Endothelial cell of umbilical vein (primary cell): ENCODE results near the gene HDAC3. TPM values are rescaled to one million over a fixed set of nuclear protein-coding genes. Genes with fewer than 3 reads are reported as not detected.

Source experiments
- BruUV-seq: library from RNA; stranded (reverse); fragments of 400-500 nt; replicated peaks from 2 replicates; lab custom pipeline; 2021; lab: Mats Ljungman, UMichigan
- CTCF ChIA-PET: fragments of 300-600, 350-600 bp; sonication (Branson Sonifier 250); formaldehyde crosslinking; loops from one replicate; lab custom pipeline; 2021; ENCODE audit warnings: antibody characterized with exemption, inconsistent platforms; lab: Charles Lee
- POLR2A ChIA-PET: fragments of 300-600, 350-600 bp; sonication (Branson Sonifier 250); formaldehyde crosslinking; loops from one replicate; lab custom pipeline; 2021; ENCODE audit warnings: antibody characterized with exemption, inconsistent platforms; lab: Charles Lee
- DNase-seq: peaks from one replicate; pipeline ENCODE4 v3.0.0-alpha.2; 2011; ENCODE audit warnings: low read depth, low spot score
- FAIRE-seq: peaks from 2 replicates; lab custom pipeline; 2011; peaks lifted over from hg19 to GRCh38; lab: Jason Lieb, UNC
- H2AFZ ChIP-seq: 2 replicates; pipeline ENCODE4 v1.6.0; 2012; ENCODE audit warnings: low read depth, low read length, control low read depth, inconsistent platforms
- H3K27ac ChIP-seq: 2 replicates; pipeline ENCODE4 v1.5.1; 2011; ENCODE audit warnings: low read depth, mild to moderate bottlenecking, control low read depth, low read length, moderate library complexity; ENCODE audit not compliant: insufficient read depth
- H3K27me3 ChIP-seq, 2 experiments: 2 replicates each; pipeline versions ENCODE4 v1.6.0 to v1.6.1; 2011; ENCODE audit warnings: low read length in 2 of 2, mixed read lengths in 1 of 2; ENCODE audit not compliant: control insufficient read depth in 2 of 2, insufficient read depth in 2 of 2
- H3K36me3 ChIP-seq, 2 experiments: 2 replicates in 1 of 2; 3 replicates in 1 of 2; pipeline ENCODE4 v1.5.1; 2011; ENCODE audit warnings: low read length in 2 of 2, mild to moderate bottlenecking in 1 of 2, moderate library complexity in 1 of 2; ENCODE audit not compliant: control insufficient read depth in 2 of 2, insufficient read depth in 2 of 2; ENCODE audit errors: extremely low read depth in 1 of 2
- H3K4me1 ChIP-seq: 3 replicates; pipeline ENCODE4 v1.5.1; 2011; ENCODE audit warnings: mild to moderate bottlenecking, low read length; ENCODE audit not compliant: control insufficient read depth, insufficient read depth; ENCODE audit errors: extremely low read depth
- H3K4me2 ChIP-seq: 2 replicates; pipeline ENCODE4 v1.6.1; 2011; ENCODE audit warnings: low read length, control low read depth, mixed read lengths; ENCODE audit not compliant: insufficient read depth
- H3K4me3 ChIP-seq, 3 experiments: fragments of 200-600 bp in 1 of 3; sonication (generic), shearing (Covaris generic) in 1 of 3; replicated peaks in 1 of 3; 2 replicates each; pipeline ENCODE4 v1.5.1; 2011 to 2016; ENCODE audit warnings: control low read depth in 3 of 3, low read length in 3 of 3, mild to moderate bottlenecking in 2 of 3, inconsistent platforms in 1 of 3, low read depth in 1 of 3, moderate library complexity in 1 of 3; ENCODE audit not compliant: insufficient read depth in 1 of 3
- H3K79me2 ChIP-seq: 2 replicates; pipeline ENCODE4 v1.6.0; 2012; ENCODE audit warnings: low read length, inconsistent platforms; ENCODE audit not compliant: control insufficient read depth, insufficient read depth
- H3K9ac ChIP-seq: replicated peaks from 2 replicates; pipeline ENCODE3; 2011; ENCODE audit warnings: low read length, control low read depth; ENCODE audit not compliant: insufficient read depth; ENCODE audit errors: extremely low read depth
- H3K9me1 ChIP-seq: replicated peaks from 3 replicates; pipeline ENCODE4 v1.6.0; 2011; ENCODE audit warnings: mild to moderate bottlenecking, low read length; ENCODE audit not compliant: control insufficient read depth, insufficient read depth; ENCODE audit errors: extremely low read depth
- H3K9me3 ChIP-seq: replicated peaks from 2 replicates; pipeline ENCODE4 v1.5.1; 2012; ENCODE audit warnings: low read length, inconsistent platforms; ENCODE audit not compliant: control insufficient read depth, insufficient read depth
- H4K20me1 ChIP-seq: replicated peaks from 2 replicates; pipeline ENCODE3; 2011; ENCODE audit warnings: mild to moderate bottlenecking, low read length; ENCODE audit not compliant: control insufficient read depth, insufficient read depth; ENCODE audit errors: extremely low read depth
- FOS ChIP-seq: IDR thresholded peaks from 2 replicates; pipeline ENCODE4 v1.6.1; 2011; ENCODE audit warnings: mild to moderate bottlenecking, low read length, moderate library complexity, borderline replicate concordance; ENCODE audit not compliant: insufficient read depth
- MYC ChIP-seq: IDR thresholded peaks from one replicate; pipeline ENCODE4 v1.6.1; 2011; ENCODE audit warnings: mild to moderate bottlenecking, low read depth, low read length
- POLR2AphosphoS5 ChIP-seq: IDR thresholded peaks from 2 replicates; pipeline ENCODE4 v1.6.1; 2012; ENCODE audit warnings: low read depth, mild to moderate bottlenecking, control low read depth, low read length, moderate library complexity; ENCODE audit not compliant: insufficient read depth
- dilution Hi-C: fragments of 300-500 bp; cut with MboI; formaldehyde crosslinking; loops from one replicate; pipeline ENCODE4 v1.15.0; 2019; ENCODE audit warnings: low sequenced_read_pairs; ENCODE audit not compliant: extremely low pct_ligation_motif_present
- intact Hi-C: fragments of 100-400 bp; cut with micrococcal nuclease; formaldehyde crosslinking; loops from one replicate; pipeline ENCODE4 v1.10.0; 2022
- polyA plus RNA-seq, 4 experiments: library from polyadenylated mRNA; depleted of rRNA in 3 of 4; stranded (reverse) in 3 of 4; unstranded in 1 of 4; fragments of >200 nt; gene quantifications; 2 replicates each; pipeline versions ENCODE4 v1.2.1 to v1.2.3, GENCODE V29; 2011 to 2012; ENCODE audit warnings: missing spikeins in 1 of 4
- total RNA-seq: library from RNA; stranded (reverse); gene quantifications from 2 replicates; pipeline ENCODE4 v1.2.3, GENCODE V29; 2021
- TF ChIP-seq, protein P1 (sequence below), 2 donors: IDR thresholded peaks; 1 replicate in 1 of 2; 2 replicates in 1 of 2; pipeline ENCODE4 v1.5.1; 2011; ENCODE audit warnings: low read length in 2 of 2, mild to moderate bottlenecking in 2 of 2, moderate library complexity in 2 of 2, control low read depth in 1 of 2, inconsistent platforms in 1 of 2, low read depth in 1 of 2; ENCODE audit not compliant: insufficient read depth in 1 of 2; ENCODE audit errors: extremely low read depth in 1 of 2
- TF ChIP-seq, protein P2 (sequence below): IDR thresholded peaks from 2 replicates; pipeline ENCODE4 v1.6.1; 2011; ENCODE audit not compliant: insufficient read depth, insufficient read length

The HDAC3 gene
- total and polyA plus RNA-seq, 2 donors (not counting 3 experiments of a cell fraction or from before 2014, with no cell fraction given), result 58.5 to 75.5 TPM

DNA sequence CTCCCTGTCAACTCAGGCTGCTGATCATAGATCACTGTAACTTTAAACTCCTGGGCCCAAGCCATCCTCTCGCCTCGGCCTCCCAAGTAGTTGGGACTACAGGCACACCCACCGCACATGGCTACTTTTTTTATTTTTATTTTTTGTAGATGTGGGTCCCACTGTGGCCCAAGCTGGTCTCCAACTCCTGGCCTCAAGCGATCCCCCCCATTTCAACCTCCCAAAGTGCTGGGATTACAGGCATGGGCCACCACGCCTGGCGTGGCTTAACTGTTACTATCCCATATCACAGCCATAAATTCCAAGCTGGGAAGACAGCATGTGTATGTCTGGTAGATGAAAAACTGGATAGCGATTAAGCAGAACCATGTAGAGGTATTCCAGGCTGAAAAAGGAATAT, 1.0 kb downstream of the HDAC3 start:
- peak overlapping the region in 2 of 3 experiments; percentile 75 to 77 for H3K4me3 ChIP-seq
- H2AFZ ChIP-seq, result no peak overlapping the region
- DNase-seq (no peak), FAIRE-seq (peak; percentile 26)
- no peaks in the 10 kb centered on the region for H3K9me1 ChIP-seq
- no peaks in the 10 kb centered on the region for H3K36me3 ChIP-seq
- TF ChIP-seq POLR2AphosphoS5 (no peak), FOS (no peak), MYC (no peak)
- no peaks in the 10 kb centered on the region for H3K27me3 ChIP-seq
- dilution Hi-C loops, result no loop called here
- ChIA-PET CTCF (interaction anchor here (1.0 to 14.7 kb wide), 6 partner anchors 15 to 44 kb away, joined by 3 to 163 read pairs (median 6); partner anchors contain the start of genes DIAPH1 and FCHSD1), POLR2A (interaction anchor here (1.1 to 1.5 kb wide), 2 partner anchors 32 to 44 kb away, joined by 3 to 5 read pairs; no protein-coding TSS in a partner anchor)
- H3K79me2 ChIP-seq, result peaks cover 28% of the 10 kb centered on the region
- TSS peak; percentile 28 for BruUV-seq
- no peaks in the 10 kb centered on the region for H3K9me3 ChIP-seq
- H3K9ac ChIP-seq, result peak overlapping the region; percentile 77
- H4K20me1 ChIP-seq, result peaks cover 5% of the 10 kb centered on the region
- peaks cover 19% of the 10 kb centered on the region for H3K4me1 ChIP-seq
- H3K27ac ChIP-seq, result no peak overlapping the region
- peak overlapping the region; percentile 83 for H3K4me2 ChIP-seq
- intact Hi-C loops, result loop anchor here (1.0 kb wide), 1 partner anchor 16 kb away; no protein-coding TSS in a partner anchor

DNA sequence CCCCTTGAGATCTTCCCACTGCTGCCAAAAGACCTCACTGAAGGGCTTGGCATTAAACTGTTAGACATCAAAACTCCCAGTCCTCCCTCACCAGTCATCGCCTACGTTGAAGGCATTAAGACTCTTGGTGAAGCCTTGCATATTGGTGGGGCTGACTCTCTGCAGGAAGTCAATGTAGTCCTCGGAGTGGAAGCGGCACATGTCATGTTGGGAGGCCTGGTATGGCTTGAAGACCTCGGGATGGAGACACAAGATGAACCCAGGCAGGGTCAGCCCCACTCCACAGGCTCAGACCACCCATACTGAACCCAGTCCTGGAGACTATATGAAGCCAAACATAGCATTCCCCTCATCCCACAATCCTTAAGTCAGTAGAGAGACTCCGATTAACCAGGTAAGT, 1.9 kb downstream of the HDAC3 start:
- Histone ChIP-seq H4K20me1 (peaks cover 5% of the 10 kb centered on the region), H3K4me2 (no peak overlapping the region), H3K9me1 (no peaks in the 10 kb centered on the region), H3K27ac (no peak overlapping the region), H3K9ac (no peak overlapping the region), H3K4me3 (no peak overlapping the region), H3K79me2 (peaks cover 30% of the 10 kb centered on the region), H3K36me3 (peaks cover 1 to 3% of the 10 kb centered on the region in 2 experiments), H2AFZ (no peak overlapping the region), H3K27me3 (no peaks in the 10 kb centered on the region), H3K4me1 (peaks cover 19% of the 10 kb centered on the region), H3K9me3 (no peaks in the 10 kb centered on the region)
- FAIRE-seq, result no peak
- no peak for DNase-seq
- TF ChIP-seq FOS (no peak), POLR2AphosphoS5 (no peak)
- TF ChIP-seq, protein P1, sequence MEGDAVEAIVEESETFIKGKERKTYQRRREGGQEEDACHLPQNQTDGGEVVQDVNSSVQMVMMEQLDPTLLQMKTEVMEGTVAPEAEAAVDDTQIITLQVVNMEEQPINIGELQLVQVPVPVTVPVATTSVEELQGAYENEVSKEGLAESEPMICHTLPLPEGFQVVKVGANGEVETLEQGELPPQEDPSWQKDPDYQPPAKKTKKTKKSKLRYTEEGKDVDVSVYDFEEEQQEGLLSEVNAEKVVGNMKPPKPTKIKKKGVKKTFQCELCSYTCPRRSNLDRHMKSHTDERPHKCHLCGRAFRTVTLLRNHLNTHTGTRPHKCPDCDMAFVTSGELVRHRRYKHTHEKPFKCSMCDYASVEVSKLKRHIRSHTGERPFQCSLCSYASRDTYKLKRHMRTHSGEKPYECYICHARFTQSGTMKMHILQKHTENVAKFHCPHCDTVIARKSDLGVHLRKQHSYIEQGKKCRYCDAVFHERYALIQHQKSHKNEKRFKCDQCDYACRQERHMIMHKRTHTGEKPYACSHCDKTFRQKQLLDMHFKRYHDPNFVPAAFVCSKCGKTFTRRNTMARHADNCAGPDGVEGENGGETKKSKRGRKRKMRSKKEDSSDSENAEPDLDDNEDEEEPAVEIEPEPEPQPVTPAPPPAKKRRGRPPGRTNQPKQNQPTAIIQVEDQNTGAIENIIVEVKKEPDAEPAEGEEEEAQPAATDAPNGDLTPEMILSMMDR (IDR thresholded peaks at IDR 0.05; ENCODE audit: extremely low read depth in 1 of 2, insufficient read depth in 1 of 2, low read depth in 1 of 2, low read length in 2 of 2), result no peak
- TF ChIP-seq, protein P2, sequence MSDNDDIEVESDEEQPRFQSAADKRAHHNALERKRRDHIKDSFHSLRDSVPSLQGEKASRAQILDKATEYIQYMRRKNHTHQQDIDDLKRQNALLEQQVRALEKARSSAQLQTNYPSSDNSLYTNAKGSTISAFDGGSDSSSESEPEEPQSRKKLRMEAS, result no peak
- intact Hi-C loops, result no loop called here
- ChIA-PET CTCF (interaction anchor here (1.0 to 14.7 kb wide), 3 partner anchors 17 to 43 kb away, joined by 3 to 163 read pairs (median 63); partner anchors contain the start of gene DIAPH1), POLR2A (interaction anchor here (1.1 kb wide), 1 partner anchor 31 kb away, joined by 3 read pairs; no protein-coding TSS in a partner anchor)
- no TSS peak for BruUV-seq
- dilution Hi-C loops, result no loop called here
